HG03521 (cell line): Measurements from ENCODE around the gene MLST8.
"Not testable (repeated sequence)": the region's sequence is repeated elsewhere in the genome, so short reads cannot be mapped to it uniquely, and the experiment has no call there.

Experiments
- ATAC-seq: cut with Tn5 transposase; IDR thresholded peaks from one replicate; pipeline ENCODE4 v1.9.1; 2021; ENCODE audit warnings: mild to moderate bottlenecking, moderate library complexity; ENCODE audit not compliant: unreplicated experiment

The MLST8 gene

GRCh38 chr16:2229632-2230250, 24.5 kb downstream of the MLST8 start:
- no peak for ATAC-seq

- no peak for ATAC-seq
Observed at GRCh38 chr16:2230376-2230775, 25.1 kb downstream of the MLST8 start.

GRCh38 chr16:2231016-2231931, 26.0 kb downstream of the MLST8 start:
- no peak for ATAC-seq

GRCh38 chr16:2232094-2232990, 27.1 kb downstream of the MLST8 start:
- ATAC-seq, result no peak

- ATAC-seq, result no peak
Observed at GRCh38 chr16:2233046-2233775, 28.0 kb downstream of the MLST8 start.

GRCh38 chr16:2233872-2234812, 28.9 kb downstream of the MLST8 start:
- no peak for ATAC-seq

- ATAC-seq, result no peak
Observed at GRCh38 chr16:2234813-2235170, 29.5 kb downstream of the MLST8 start.

GRCh38 chr16:2235234-2235651, 30.0 kb downstream of the MLST8 start:
- no peak for ATAC-seq

- ATAC-seq, result no peak
Observed at GRCh38 chr16:2235695-2236336, 30.6 kb downstream of the MLST8 start.

- no peak for ATAC-seq
Observed at GRCh38 chr16:2236337-2237101, 31.3 kb downstream of the MLST8 start, which contains the start of gene DNASE1L2. TSS of gene DNASE1L2 (plus strand) at chr16:2236444. CDS start at chr16:2236817, 373 bp downstream.

GRCh38 chr16:2237102-2237482, 31.8 kb downstream of the MLST8 start:
- no peak for ATAC-seq

- no peak for ATAC-seq
Observed at GRCh38 chr16:2237493-2238149, 32.4 kb downstream of the MLST8 start.

GRCh38 chr16:2238150-2238837, 33.0 kb downstream of the MLST8 start:
- ATAC-seq, result no peak

GRCh38 chr16:2238838-2239675, 33.8 kb downstream of the MLST8 start:
- ATAC-seq, result no peak

GRCh38 chr16:2240331-2240730, 35.1 kb downstream of the MLST8 start:
- ATAC-seq, result not testable (repeated sequence)

- ATAC-seq, result no peak
Observed at GRCh38 chr16:2242598-2242997, 37.3 kb downstream of the MLST8 start.
